Nephron (organoid): ENCODE measurements around the gene CFL2.

Experiments
- H3K27ac Mint-ChIP-seq, 3 experiments: 2 replicates each; pipeline ENCODE4 v1.8.0; 2020; ENCODE audit warnings: mixed read lengths in 3 of 3, mild to moderate bottlenecking in 2 of 3, moderate library complexity in 1 of 3
- H3K27me3 Mint-ChIP-seq: 2 replicates; pipeline ENCODE4 v1.8.0; 2021; ENCODE audit warnings: low read depth, mild to moderate bottlenecking, moderate library complexity, mixed read lengths
- H3K36me3 Mint-ChIP-seq: 2 replicates; pipeline ENCODE4 v1.8.0; 2020; ENCODE audit warnings: low read depth, mixed read lengths
- H3K4me1 Mint-ChIP-seq: 2 replicates; pipeline ENCODE4 v1.8.0; 2020; ENCODE audit warnings: mixed read lengths
- H3K4me3 Mint-ChIP-seq, 3 experiments: 2 replicates each; pipeline ENCODE4 v1.8.0; 2020; ENCODE audit warnings: mild to moderate bottlenecking in 3 of 3, mixed read lengths in 3 of 3, moderate library complexity in 2 of 3
- H3K9me3 Mint-ChIP-seq: 2 replicates; pipeline ENCODE4 v1.8.0; 2020; ENCODE audit warnings: mixed read lengths
- TF ChIP-seq, protein P1 (sequence below), 3 experiments: fragments of 200-600 bp; sonication (generic); IDR thresholded peaks; one replicate each; pipeline ENCODE4 v1.5.0; 2021; ENCODE audit warnings: antibody characterized with exemption in 3 of 3; ENCODE audit not compliant: unreplicated experiment in 3 of 3

Gene CFL2

DNA sequence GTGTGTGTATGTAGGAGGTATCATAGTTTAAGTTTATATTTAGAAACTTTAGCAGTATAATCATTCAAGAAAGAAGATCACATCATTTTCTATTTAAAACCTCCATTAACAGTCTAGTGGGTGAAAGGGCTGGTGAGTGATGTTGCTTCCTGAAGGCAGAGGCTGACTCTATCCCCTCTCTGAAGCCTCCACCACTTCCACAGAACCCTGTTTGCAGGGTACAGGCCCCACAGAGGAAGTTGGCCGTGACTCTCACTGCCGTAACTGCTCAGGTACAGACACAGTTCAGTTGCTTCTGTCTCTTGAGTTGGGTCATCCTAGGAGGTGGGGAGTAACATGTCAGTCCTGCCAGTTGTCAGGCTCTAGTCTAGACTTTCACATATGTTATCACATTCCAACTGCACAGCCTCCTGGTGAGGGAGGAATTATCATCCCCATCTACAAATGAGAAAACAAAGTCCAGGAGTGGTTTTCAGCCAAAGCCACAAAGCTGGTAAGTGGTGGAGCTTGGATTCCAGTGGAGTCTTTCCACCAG is 31.5 kb downstream of the CFL2 start:
- TF ChIP-seq, protein P1, sequence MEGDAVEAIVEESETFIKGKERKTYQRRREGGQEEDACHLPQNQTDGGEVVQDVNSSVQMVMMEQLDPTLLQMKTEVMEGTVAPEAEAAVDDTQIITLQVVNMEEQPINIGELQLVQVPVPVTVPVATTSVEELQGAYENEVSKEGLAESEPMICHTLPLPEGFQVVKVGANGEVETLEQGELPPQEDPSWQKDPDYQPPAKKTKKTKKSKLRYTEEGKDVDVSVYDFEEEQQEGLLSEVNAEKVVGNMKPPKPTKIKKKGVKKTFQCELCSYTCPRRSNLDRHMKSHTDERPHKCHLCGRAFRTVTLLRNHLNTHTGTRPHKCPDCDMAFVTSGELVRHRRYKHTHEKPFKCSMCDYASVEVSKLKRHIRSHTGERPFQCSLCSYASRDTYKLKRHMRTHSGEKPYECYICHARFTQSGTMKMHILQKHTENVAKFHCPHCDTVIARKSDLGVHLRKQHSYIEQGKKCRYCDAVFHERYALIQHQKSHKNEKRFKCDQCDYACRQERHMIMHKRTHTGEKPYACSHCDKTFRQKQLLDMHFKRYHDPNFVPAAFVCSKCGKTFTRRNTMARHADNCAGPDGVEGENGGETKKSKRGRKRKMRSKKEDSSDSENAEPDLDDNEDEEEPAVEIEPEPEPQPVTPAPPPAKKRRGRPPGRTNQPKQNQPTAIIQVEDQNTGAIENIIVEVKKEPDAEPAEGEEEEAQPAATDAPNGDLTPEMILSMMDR (IDR thresholded peaks at IDR 0.05; ENCODE audit: unreplicated experiment in 3 of 3) = no peak

DNA sequence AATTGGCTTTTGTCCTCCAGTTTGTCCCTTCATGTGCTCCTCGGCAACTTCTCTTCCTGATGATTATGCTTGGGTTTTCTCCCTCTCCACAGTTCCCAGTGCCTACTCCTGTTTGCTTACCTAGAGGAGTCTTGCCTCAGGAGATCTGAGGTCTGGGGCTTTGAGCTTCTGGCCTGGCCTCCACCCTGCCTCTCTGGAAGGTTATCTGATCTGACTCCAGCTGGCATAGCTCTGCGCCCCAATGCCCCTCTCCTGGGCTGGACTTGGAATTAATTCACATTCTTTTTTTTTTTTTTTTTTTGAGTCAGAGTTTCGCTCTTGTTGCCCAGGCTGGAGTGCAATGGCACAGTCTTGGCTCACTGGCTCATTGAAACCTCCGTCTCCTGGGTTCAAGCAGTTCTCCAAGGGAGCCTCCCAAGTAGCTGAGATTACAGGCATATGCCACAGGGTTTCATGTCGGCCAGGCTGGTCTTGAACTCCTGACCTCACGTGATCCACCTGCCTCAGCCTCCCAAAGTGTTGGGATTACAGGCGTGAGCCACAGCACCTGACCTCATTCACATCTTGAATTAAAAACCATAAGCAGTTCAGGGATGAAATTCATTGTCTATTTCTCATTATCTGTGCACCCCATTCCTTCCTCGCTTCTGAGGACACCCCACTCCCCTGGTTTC is 33.5 kb downstream of the CFL2 start:
- H3K4me1 Mint-ChIP-seq = peaks cover 38% of the 10 kb centered on the region

More for the DNA sequence above, 31.5 kb downstream of the CFL2 start:
- Mint-ChIP-seq H3K27ac (no peak overlapping the region), H3K4me3 (no peak overlapping the region), H3K27me3 (peaks cover 8% of the 10 kb centered on the region), H3K9me3 (no peaks in the 10 kb centered on the region), H3K36me3 (no peaks in the 10 kb centered on the region), H3K4me1 (peaks cover 30% of the 10 kb centered on the region)

DNA sequence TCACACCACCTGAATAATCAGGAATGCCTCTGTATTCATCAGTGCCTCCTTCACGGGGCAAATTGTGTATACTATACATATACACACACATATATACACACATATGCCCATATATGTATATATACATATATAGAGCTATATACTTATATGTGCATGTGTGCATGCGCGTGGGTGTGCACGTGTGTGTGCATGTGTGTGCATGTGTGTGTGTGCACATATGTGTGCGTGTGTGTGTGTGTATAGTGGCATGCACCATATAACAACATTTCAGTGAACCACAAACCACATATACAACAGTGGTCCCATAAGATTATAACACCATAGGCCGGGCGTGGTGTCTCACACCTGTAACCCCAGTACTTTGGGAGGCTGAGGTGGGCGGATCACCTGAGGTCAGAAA is 35.7 kb downstream of the CFL2 start:
- H3K27me3 Mint-ChIP-seq = no peaks in the 10 kb centered on the region
- H3K4me3 Mint-ChIP-seq = peak overlapping the region in 1 of 3 experiments; percentile 12
- TF ChIP-seq, protein P1 (IDR thresholded peaks at IDR 0.05; ENCODE audit: unreplicated experiment in 3 of 3) = no peak
- no peaks in the 10 kb centered on the region for H3K36me3 Mint-ChIP-seq
- H3K27ac Mint-ChIP-seq = peak overlapping the region; percentile 67 to 94 (median 69)
- no peaks in the 10 kb centered on the region for H3K9me3 Mint-ChIP-seq
- H3K4me1 Mint-ChIP-seq = peaks cover 36% of the 10 kb centered on the region

More for the DNA sequence above, 33.5 kb downstream of the CFL2 start:
- Mint-ChIP-seq H3K27me3 (peaks cover 4% of the 10 kb centered on the region), H3K4me3 (no peak overlapping the region), H3K36me3 (no peaks in the 10 kb centered on the region), H3K9me3 (no peaks in the 10 kb centered on the region), H3K27ac (peak overlapping the region in 1 of 3 experiments; percentile 62)
- TF ChIP-seq, protein P1 (IDR thresholded peaks at IDR 0.05; ENCODE audit: unreplicated experiment in 3 of 3) = no peak

DNA sequence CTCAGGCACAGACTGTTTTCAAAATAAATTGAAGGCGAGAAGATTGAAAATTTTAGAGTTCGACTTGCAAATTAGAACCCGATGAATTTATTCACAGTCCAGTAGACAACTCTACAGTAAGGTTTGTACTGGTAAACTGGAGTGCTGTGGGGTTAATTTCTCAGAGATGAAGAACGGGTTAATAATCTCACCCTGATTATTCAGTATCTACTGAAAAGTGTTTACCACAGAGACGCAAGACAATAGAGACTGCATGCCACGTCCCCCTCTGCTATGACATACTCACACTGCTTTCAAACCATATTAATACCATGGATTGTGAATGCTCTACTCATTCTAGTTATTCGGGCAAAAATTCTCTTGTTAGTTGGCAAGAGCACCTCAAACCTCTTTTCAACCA is 36.1 kb downstream of the CFL2 start:
- H3K4me1 Mint-ChIP-seq = peaks cover 33% of the 10 kb centered on the region
- peak overlapping the region in 2 of 3 experiments; percentile 17 to 54 for H3K4me3 Mint-ChIP-seq
- H3K9me3 Mint-ChIP-seq = no peaks in the 10 kb centered on the region
- peak overlapping the region; percentile 67 to 94 (median 69) for H3K27ac Mint-ChIP-seq
- TF ChIP-seq, protein P1 (IDR thresholded peaks at IDR 0.05; ENCODE audit: unreplicated experiment in 3 of 3) = no peak
- no peaks in the 10 kb centered on the region for H3K36me3 Mint-ChIP-seq
- no peaks in the 10 kb centered on the region for H3K27me3 Mint-ChIP-seq

DNA sequence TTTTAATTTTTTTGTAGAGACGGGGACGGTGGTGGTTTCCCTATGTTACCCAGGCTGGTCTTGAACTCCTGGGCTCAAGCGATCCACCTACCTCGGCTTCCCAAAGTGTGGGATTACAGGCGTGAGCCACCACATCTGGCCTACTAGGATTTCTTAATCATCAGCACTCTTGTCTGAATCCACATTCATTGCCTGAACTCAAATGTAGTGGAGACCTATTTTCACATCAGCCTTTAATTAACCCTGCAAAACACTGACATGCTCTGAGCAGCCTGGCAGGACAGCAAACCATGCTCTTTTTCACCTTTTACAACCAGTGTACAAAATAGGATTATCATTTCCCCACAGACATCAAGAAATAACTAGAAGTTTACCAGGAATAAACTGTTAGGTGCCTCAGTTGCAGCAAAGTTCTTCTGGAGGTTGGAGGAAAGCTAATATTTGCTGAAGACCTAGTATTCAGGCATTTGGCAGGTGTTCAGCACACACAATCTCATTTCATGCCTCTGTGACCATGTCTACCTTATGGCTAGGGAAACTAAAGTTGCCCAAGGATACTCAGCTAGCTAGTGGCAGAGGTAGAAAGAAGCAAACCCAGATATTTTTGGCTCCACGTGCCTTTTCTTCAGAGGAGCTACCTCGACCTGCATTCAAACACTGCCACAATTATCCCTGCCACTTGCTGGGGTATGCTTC is 37.7 kb downstream of the CFL2 start:
- no peak overlapping the region for H3K4me3 Mint-ChIP-seq
- TF ChIP-seq, protein P1 (IDR thresholded peaks at IDR 0.05; ENCODE audit: unreplicated experiment in 3 of 3) = no peak
- no peaks in the 10 kb centered on the region for H3K36me3 Mint-ChIP-seq
- H3K27ac Mint-ChIP-seq = peak overlapping the region; percentile 40 to 67 (median 44)
- H3K27me3 Mint-ChIP-seq = no peaks in the 10 kb centered on the region
- H3K9me3 Mint-ChIP-seq = no peaks in the 10 kb centered on the region
- H3K4me1 Mint-ChIP-seq = peaks cover 31% of the 10 kb centered on the region
